Mucosa of descending colon (tissue), 3 donors: ENCODE data around the gene BAIAP2L1. TPM values are rescaled to one million over a fixed set of nuclear protein-coding genes. Genes with fewer than 3 reads are reported as not detected.

Experiments
- ATAC-seq: fragments of 200-7000 bp; cut with Tn5 transposase; one replicate; pipeline ENCODE4 v1.9.1; 2020; ENCODE audit warnings: mild to moderate bottlenecking, moderate library complexity
- DNase-seq, 3 donors: peaks; one replicate each; pipeline ENCODE4 v3.0.0-alpha.2; 2020
- H3K36me3 ChIP-seq: fragments of 200-600 bp; one replicate; pipeline ENCODE4 v1.8.0; 2021; ENCODE audit warnings: low read depth, mild to moderate bottlenecking
- H3K4me1 ChIP-seq: fragments of 200-600 bp; one replicate; pipeline ENCODE4 v1.8.0; 2021; ENCODE audit warnings: low read depth, mild to moderate bottlenecking
- H3K4me3 ChIP-seq: fragments of 200-600 bp; one replicate; pipeline ENCODE4 v1.8.0; 2021; ENCODE audit warnings: mild to moderate bottlenecking
- H3K9me3 ChIP-seq: fragments of 200-600 bp; one replicate; pipeline ENCODE4 v1.8.0; 2021; ENCODE audit warnings: mild to moderate bottlenecking
- intact Hi-C, 2 donors: fragments of 100-400 bp; cut with DNase I in 1 of 2; cut with micrococcal nuclease in 1 of 2; formaldehyde crosslinking; loops; one replicate each; pipeline versions ENCODE4 v1.11.0 to v1.11.1; 2022; cut with DNase I, micrococcal nuclease
- total RNA-seq, 3 donors: library from RNA; stranded (reverse); fragmentation: NEBNext Ultra II Directional in 2 of 3; extraction: Animal tissue kit (Norgen Biotek cat#: 25700) in 2 of 3; gene quantifications; one replicate each; pipeline versions ENCODE4 v1.2.1 to v1.2.4, GENCODE V29; 2021 to 2023
- TF ChIP-seq, protein P1 (sequence below): fragments of 200-600 bp; IDR thresholded peaks from one replicate; pipeline ENCODE4 v1.8.0; 2022; ENCODE audit warnings: antibody characterized with exemption, mild to moderate bottlenecking
- donor health status: DM: no; HTN: no; CAD: no; lungs with moderate emphysema.
- donor health status: DM: no; HTN: no; CAD: no.
- donor health status: DM: no; HTN: yes; CAD: no.

BAIAP2L1 gene
- total RNA-seq, 3 donors from 2014 or later: 39.9 to 78.0 (median 65.4) TPM

DNA sequence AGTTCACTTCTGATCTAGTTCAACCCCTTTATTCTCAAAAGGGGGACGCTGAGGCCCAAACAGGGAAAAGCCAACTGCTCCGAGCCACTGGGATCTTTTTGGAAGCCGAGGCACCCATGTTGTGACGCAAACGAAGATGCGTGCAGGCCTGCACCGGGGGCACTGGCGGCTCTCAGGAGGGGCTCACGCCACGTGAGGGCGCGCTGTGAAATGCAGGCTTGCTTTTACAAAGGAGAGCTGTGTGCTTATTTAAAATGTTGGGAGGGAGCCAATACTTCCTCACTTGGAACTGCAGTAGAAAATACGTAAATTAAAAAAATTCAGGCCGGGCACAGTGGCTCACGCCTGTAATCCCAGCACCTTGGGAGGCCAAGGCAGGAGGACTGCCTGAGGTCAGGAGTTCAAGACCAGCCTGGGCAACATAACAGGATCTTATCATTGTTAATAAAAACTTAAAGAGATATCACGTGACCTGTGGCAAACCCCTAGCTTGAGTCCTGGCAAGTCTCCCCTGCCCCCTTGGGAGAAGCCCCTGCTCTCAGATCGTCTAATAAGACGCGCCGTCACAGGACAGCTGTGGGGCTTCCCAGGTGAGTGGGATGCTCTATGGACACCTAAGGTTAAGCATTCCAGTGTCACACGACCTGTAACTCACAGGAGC, 103.1 kb downstream of the BAIAP2L1 start:
- H3K36me3 ChIP-seq: peaks cover 6% of the 10 kb centered on the region
- DNase-seq: no peak
- TF ChIP-seq, protein P1, sequence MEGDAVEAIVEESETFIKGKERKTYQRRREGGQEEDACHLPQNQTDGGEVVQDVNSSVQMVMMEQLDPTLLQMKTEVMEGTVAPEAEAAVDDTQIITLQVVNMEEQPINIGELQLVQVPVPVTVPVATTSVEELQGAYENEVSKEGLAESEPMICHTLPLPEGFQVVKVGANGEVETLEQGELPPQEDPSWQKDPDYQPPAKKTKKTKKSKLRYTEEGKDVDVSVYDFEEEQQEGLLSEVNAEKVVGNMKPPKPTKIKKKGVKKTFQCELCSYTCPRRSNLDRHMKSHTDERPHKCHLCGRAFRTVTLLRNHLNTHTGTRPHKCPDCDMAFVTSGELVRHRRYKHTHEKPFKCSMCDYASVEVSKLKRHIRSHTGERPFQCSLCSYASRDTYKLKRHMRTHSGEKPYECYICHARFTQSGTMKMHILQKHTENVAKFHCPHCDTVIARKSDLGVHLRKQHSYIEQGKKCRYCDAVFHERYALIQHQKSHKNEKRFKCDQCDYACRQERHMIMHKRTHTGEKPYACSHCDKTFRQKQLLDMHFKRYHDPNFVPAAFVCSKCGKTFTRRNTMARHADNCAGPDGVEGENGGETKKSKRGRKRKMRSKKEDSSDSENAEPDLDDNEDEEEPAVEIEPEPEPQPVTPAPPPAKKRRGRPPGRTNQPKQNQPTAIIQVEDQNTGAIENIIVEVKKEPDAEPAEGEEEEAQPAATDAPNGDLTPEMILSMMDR: no peak
- H3K9me3 ChIP-seq: no peaks in the 10 kb centered on the region
- ATAC-seq: no peak
- H3K4me1 ChIP-seq: no peaks in the 10 kb centered on the region
- H3K4me3 ChIP-seq: no peak overlapping the region
- intact Hi-C loops: no loop called here

DNA sequence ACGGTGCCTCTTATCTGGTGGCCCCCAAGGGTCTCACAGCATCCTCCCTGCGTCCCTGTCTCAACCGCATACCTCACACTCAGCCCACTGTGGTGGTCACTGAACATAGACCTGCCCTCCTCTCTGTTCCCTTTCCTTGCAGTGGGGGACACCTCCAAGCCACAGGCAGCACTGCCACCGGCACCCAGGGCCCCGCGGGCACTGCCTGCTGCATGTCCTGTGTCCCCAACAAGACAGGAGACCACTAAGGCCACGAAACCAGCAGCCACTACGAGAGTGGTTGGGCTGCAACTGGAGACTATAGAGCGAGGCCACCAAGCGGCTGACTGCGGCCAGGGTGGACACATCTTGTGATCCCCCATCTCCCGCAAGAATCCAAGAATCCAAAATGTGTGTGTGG, 104.1 kb downstream of the BAIAP2L1 start:
- DNase-seq: no peak
- no peak overlapping the region for H3K4me3 ChIP-seq
- ATAC-seq: no peak
- TF ChIP-seq, protein P1: no peak
- H3K9me3 ChIP-seq: no peaks in the 10 kb centered on the region
- peaks cover 11% of the 10 kb centered on the region for H3K36me3 ChIP-seq
- H3K4me1 ChIP-seq: no peaks in the 10 kb centered on the region
- intact Hi-C loops: no loop called here

DNA sequence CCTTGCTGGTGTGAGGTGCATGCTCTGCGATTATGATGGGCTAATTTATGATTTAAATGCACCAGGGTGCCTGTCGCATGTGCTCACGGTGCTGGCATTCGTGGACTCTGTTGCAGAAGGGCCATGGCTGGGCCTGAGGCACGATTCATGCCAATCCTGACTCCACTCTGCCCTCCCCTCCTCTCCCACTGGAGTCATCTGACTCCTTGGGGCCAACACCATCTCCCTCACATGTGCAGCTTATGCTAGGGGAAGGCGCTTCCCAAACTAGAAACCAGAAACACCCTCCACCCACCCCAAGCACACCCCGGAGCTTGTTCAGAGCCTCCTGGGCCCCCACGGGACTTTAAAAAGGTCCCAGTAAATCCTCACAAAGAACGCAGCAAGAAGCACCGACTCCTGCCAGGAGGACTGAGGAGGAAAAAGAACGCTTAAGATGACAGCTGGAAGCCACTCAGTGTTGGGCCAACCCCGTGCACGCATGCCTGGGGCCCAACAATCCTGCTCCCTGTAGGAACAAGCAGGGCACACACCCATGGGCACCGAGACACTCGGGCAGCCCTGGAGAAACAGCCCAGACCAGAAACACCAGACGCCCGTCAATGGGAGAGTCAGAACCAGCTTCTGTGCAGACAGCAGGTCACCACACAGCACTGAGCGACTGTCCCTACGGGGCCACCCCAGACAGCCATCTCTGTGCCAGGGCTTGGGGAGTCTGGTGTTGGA, 105.3 kb downstream of the BAIAP2L1 start:
- Histone ChIP-seq H3K36me3 (peaks cover 11% of the 10 kb centered on the region), H3K4me1 (no peaks in the 10 kb centered on the region), H3K4me3 (no peak overlapping the region), H3K9me3 (no peaks in the 10 kb centered on the region)
- DNase-seq: no peak
- ATAC-seq: peak; percentile 4
- TF ChIP-seq, protein P1: no peak
- intact Hi-C loops: no loop called here

DNA sequence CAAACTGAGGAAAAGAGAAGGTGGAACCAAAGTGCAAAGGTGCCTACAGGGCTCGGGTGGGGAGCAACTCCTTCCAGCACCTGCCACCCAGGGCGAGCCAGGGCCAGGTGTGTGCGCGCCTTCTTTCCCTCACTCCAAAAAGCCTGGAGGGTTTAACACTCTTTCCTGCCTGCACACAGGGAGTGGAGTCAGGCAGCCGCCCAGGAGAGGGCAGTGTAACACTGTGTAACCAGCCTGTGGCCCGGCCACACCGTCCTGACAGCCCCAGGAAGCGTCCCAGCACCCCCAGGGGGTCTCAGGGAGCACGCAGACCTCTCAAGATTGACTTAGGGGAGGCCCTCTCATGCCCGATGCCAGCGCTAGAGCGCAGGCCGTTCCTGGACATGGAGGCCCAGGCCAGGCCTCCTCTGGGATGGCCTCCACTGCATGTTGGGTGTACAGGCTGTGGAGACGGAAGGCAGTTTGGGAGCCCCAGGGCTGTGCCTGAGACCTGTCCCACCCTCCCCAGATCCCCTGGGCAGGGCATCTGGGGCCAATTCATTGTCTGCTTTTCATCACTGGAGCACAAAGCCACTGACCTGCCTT, 106.0 kb downstream of the BAIAP2L1 start:
- Histone ChIP-seq H3K9me3 (no peaks in the 10 kb centered on the region), H3K4me1 (no peaks in the 10 kb centered on the region), H3K4me3 (no peak overlapping the region), H3K36me3 (peaks cover 11% of the 10 kb centered on the region)
- TF ChIP-seq, protein P1: peak; percentile 38
- DNase-seq: peak in 2 of 3 donors; percentile 80 to 83
- ATAC-seq: peak; percentile 85
- intact Hi-C loops: no loop called here

DNA sequence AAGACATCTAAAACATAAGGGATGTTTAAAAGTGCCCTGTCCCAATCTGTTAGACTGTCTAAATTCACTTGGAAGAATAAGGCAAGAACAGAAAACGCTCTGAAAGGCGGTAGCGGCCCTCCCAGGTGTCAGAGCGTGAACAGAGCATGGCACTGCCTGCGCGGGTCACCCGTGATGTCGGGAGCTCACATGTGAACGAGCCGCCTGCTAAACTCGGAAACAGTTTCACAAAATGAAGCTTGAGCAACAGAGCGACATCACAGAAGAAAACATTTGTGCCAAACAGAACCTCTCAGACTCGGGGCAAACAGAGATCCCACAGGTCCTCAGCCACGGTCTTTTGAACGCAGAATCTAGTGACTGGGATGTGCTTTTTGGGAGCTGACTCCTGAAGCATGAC, 106.6 kb downstream of the BAIAP2L1 start:
- no peak for ATAC-seq
- intact Hi-C loops: no loop called here
- H3K4me1 ChIP-seq: no peaks in the 10 kb centered on the region
- H3K9me3 ChIP-seq: no peaks in the 10 kb centered on the region
- H3K4me3 ChIP-seq: no peak overlapping the region
- TF ChIP-seq, protein P1: no peak
- peaks cover 11% of the 10 kb centered on the region for H3K36me3 ChIP-seq
- DNase-seq: peak in 1 of 3 donors; percentile 41
